ENCODE data around the gene ZKSCAN3. TPM values are rescaled to one million over a fixed set of nuclear protein-coding genes. Genes with fewer than 3 reads are reported as not detected.

The ZKSCAN3 gene
- total RNA-seq, 2 donors from 2014 or later, result 2.3 to 3.7 TPM

DNA sequence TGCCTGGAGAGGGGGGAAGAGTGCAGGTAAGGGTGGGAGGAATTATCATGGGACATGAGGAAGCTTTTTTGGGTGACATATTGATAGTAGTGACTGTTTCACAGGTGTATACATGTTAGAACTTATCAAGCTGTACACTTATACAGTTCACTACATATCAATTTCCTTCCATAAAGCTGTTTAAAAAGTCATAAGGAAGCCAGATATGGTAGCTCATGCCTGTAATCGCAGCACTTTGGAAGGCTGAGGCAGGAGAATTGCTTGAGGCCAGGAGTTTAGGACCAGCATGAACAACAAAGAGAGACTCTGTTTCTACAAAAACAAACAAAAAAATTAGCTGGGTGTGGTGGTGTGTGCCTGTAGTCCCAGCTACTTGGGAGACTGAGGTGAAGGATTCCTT is 28.1 kb downstream of the ZKSCAN3 start:
- Histone ChIP-seq H3K4me1 (no peaks in the 10 kb centered on the region), H3K27me3 (no peaks in the 10 kb centered on the region), H3K27ac (no peak overlapping the region), H3K4me3 (no peak overlapping the region), H3K36me3 (peaks cover 21% of the 10 kb centered on the region), H3K9me3 (peaks cover 0 to 11% of the 10 kb centered on the region in 2 donors)
- TF ChIP-seq, protein P1, sequence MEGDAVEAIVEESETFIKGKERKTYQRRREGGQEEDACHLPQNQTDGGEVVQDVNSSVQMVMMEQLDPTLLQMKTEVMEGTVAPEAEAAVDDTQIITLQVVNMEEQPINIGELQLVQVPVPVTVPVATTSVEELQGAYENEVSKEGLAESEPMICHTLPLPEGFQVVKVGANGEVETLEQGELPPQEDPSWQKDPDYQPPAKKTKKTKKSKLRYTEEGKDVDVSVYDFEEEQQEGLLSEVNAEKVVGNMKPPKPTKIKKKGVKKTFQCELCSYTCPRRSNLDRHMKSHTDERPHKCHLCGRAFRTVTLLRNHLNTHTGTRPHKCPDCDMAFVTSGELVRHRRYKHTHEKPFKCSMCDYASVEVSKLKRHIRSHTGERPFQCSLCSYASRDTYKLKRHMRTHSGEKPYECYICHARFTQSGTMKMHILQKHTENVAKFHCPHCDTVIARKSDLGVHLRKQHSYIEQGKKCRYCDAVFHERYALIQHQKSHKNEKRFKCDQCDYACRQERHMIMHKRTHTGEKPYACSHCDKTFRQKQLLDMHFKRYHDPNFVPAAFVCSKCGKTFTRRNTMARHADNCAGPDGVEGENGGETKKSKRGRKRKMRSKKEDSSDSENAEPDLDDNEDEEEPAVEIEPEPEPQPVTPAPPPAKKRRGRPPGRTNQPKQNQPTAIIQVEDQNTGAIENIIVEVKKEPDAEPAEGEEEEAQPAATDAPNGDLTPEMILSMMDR (IDR thresholded peaks at IDR 0.05), result no peak
- DNase-seq (ENCODE audit: low spot score), result no peak

DNA sequence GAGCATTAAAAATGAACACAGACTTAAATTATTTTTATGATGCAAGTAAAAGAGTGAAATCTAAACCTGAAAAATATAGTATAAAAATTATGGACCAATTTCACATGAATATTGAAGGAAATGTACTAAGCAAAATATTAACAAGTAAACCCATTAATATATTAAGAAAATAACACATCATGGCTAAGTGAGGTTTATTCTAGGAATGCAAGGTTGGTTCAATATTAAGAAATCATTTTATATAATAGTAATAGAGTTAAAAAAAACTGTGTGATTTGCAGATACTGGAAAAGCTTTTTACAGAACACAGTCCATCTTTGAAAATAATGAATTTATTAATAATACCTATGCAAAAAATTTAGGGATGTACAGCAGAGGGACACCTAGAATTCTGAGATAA is 28.9 kb downstream of the ZKSCAN3 start:
- Histone ChIP-seq H3K27me3 (no peaks in the 10 kb centered on the region), H3K4me3 (no peak overlapping the region), H3K4me1 (no peaks in the 10 kb centered on the region), H3K36me3 (peaks cover 21% of the 10 kb centered on the region), H3K27ac (no peak overlapping the region), H3K9me3 (peaks cover 0 to 11% of the 10 kb centered on the region in 2 donors)
- DNase-seq (ENCODE audit: low spot score), result no peak
- TF ChIP-seq, protein P1 (IDR thresholded peaks at IDR 0.05), result no peak

DNA sequence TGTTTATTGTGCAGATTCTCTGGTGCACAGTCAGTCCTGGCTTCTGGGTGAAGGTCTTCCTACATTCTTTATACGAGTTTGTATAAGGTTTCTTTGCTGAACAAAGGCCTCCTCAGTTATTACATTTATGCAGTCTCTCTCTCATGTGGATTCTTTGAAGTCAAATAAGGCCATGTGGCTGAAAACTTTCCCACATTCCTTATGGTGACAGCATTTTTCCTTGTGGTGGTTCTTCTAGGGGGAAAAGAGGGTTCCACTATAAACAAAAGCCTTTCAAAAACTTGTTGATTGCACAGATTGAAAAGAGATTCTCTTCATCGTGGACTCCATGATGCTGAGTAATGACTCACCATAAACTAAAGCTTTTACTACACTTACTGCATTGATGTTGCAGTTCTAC is 30.6 kb downstream of the ZKSCAN3 start:
- H3K4me1 ChIP-seq, result no peaks in the 10 kb centered on the region
- H3K9me3 ChIP-seq, result peaks cover 0 to 11% of the 10 kb centered on the region in 2 donors
- H3K27ac ChIP-seq, result no peak overlapping the region
- peaks cover 21% of the 10 kb centered on the region for H3K36me3 ChIP-seq
- TF ChIP-seq, protein P1 (IDR thresholded peaks at IDR 0.05), result no peak
- no peaks in the 10 kb centered on the region for H3K27me3 ChIP-seq
- no peak overlapping the region for H3K4me3 ChIP-seq
- no peak for DNase-seq (ENCODE audit: low spot score)

DNA sequence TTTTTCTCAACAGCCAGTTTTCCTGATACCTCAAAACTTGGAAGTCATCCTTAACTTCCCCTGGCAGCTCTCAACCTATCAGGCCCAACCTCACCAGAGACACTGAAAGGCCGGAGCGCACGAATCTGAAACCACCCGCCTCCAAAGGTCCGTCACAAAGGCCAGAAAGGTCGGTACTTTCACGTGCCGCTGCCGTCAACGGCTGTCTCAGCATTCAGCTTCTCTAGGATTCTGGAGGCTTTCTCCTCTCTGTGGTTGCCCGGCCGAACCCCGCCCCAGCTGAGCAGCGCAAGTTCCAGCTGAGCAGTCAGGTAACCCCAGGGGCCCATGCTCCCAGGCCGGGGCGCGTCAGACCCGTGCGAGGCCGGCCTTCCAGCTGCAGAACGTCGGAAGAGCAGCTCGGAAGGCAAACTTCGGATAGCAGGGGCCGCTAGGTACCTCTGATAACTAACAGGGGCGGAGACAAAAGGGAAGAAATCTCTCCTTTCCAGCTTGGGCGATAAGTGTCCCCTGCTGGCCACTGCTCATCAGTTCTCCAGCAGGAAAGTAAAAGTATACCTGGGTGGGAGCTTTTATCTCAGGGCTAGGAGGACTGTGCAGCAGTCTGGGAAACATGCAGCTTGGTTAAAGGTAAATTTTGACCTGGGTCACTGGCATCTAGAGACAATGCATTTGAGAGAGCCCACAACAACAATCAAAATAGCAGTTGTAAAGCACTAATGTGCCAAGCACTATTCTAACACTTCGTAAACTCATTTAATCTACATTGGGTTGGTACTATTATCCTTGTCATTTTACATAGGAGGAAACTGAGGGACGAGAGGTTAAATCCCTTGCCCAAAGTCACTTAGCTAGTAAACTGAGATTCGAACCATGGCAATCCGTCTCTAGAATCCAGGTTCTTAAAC is 33.7 kb downstream of the ZKSCAN3 start:
- TF ChIP-seq, protein P1 (IDR thresholded peaks at IDR 0.05), result peak; percentile 21 to 59
- DNase-seq (ENCODE audit: low spot score), result peak; percentile 91
- no peaks in the 10 kb centered on the region for H3K27me3 ChIP-seq
- H3K27ac ChIP-seq, result peak overlapping the region; percentile 79
- H3K36me3 ChIP-seq, result peaks cover 21% of the 10 kb centered on the region
- H3K4me1 ChIP-seq, result no peaks in the 10 kb centered on the region
- peak overlapping the region; percentile 38 to 52 for H3K4me3 ChIP-seq
- H3K9me3 ChIP-seq, result peaks cover 0 to 5% of the 10 kb centered on the region in 2 donors

DNA sequence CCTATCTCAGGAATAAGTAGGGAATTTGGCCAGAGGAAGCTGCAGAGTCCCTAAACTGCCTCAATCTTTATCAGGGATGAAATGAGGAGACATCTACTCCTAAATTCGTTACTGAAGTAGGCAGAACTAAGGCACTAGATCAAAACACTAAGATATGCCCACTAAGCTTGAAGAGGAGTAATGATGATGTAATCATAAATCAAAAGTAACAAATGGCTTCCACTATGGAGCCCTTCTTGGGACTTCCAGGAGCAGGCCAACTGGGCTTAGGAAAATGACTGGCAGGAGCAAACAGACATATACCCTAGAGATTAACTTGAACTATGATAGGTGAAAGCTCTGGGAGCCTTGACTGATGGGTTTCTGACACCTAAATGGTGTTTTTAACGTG is 34.4 kb downstream of the ZKSCAN3 start:
- Histone ChIP-seq H3K36me3 (peaks cover 27% of the 10 kb centered on the region), H3K27me3 (no peaks in the 10 kb centered on the region), H3K4me1 (no peaks in the 10 kb centered on the region), H3K9me3 (no peaks in the 10 kb centered on the region), H3K4me3 (no peak overlapping the region), H3K27ac (peak overlapping the region in 1 of 2 donors; percentile 79)
- TF ChIP-seq, protein P1 (IDR thresholded peaks at IDR 0.05), result no peak
- no peak for DNase-seq (ENCODE audit: low spot score)
